ENCODE measurements around the gene TMX1.

TMX1 gene

GRCh38 chr14:51244591-51244990 lies 4.5 kb downstream of the TMX1 start:
- no peak for DNase-seq

GRCh38 chr14:51246032-51246431 lies 6.0 kb downstream of the TMX1 start:
- no peak for DNase-seq

DNA sequence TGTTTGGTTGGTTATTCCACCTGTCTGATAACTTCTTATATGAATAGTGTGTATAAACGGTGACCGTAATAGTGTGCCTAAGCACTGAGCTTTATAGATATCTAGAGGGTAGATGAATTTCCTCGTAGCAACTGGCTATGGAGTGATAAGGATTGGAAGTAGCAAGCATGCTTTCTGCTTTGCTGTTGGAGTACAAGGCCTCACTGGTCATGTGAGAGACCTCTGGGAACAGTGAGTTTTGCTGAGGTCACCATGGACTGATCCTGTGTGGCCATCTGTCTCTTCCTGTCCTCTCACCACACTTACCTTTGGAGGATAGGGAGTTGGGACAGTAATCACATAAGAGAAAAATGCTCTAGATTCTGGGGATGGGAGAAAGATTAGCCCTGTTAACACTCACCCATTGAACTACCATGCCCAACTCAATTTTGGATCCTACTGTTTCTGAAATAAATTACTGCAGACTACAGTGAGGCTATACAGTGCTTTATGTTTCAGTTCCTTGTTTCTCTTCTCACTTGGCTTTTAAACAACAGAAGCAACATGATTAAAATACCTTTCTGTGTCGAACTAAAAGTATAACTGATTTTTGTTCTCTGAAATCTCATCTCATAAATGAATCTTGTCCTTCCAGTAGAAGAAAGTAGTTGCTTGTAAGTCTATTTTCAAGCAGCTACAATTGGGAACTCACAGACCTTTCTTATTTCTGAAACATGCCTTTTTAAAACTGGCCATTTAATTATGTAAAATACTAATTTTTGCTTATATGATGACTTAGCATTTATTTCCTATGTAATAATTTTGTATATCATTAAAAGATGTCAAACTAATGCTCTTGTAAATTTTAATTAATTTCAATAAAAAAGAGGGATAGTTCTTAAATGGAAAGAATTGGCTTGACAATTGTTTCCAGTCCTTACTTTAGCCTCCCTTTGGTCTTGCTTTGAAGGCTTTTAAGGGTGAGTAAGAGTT lies 8.3 kb downstream of the TMX1 start:
- no peak for DNase-seq

- DNase-seq = no peak
Observed at GRCh38 chr14:51251486-51251885, 11.4 kb downstream of the TMX1 start.

DNA sequence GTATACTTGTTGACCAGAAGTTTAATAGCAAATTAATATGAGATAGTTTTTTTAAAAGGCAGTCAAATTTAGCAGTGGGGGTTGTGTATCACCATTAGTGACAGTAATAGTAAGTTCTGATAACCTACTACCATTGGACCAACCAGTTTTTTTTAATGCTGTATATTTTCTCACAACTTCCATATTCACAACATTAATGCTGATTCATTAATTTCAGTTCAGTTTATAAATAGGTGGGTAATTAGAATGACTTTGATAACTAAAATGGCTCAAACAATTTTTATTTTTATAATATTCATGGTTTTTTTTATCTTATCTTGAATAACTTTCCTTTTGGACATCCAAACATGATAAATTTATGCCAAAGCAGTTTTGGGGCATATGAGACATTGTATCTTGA lies 13.8 kb downstream of the TMX1 start:
- DNase-seq = no peak

DNA sequence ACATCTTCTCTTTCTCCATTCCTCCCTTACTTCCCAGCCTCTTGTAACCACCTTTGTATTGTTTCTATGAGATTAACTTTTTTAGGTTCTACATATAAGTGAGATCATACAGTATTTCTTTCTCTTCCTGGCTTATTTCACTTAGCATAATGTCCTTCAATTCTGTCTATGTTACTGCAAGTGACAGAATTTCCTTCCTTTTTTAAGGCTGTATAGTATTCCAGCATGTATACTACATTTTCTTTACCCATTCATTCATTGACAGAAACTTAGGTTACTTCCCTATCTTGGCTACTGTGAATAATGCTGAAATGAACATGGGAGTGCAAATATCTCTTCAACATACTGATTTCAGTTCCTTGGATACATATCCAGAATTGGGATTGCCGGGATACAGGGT lies 18.2 kb downstream of the TMX1 start:
- DNase-seq = no peak

- no peak for DNase-seq
Observed at GRCh38 chr14:51258788-51259187, 18.7 kb downstream of the TMX1 start.

- no peak for DNase-seq
Observed at GRCh38 chr14:51260225-51260624, 20.2 kb downstream of the TMX1 start.

- DNase-seq = no peak
Observed at GRCh38 chr14:51261151-51261550, 21.1 kb downstream of the TMX1 start.

DNA sequence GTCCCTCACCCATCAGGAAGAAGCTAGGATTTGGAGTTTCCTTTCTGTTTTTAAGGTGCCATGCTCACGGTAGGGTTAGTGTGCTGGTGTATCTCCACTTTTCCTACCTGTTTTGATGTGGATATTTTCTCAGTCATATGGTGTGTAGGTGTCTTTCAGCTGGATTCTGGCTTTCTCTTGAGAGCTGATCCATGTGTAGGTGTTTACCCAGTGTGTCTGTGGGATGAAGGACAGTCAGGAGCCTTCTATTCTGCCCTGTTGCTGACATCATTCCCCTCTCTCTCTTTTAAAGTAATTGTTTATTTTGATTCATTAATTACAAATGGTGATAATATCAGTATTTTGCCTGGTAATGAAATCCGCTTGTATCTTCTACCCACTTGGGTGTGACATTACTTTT lies 22.8 kb downstream of the TMX1 start:
- DNase-seq = no peak

DNA sequence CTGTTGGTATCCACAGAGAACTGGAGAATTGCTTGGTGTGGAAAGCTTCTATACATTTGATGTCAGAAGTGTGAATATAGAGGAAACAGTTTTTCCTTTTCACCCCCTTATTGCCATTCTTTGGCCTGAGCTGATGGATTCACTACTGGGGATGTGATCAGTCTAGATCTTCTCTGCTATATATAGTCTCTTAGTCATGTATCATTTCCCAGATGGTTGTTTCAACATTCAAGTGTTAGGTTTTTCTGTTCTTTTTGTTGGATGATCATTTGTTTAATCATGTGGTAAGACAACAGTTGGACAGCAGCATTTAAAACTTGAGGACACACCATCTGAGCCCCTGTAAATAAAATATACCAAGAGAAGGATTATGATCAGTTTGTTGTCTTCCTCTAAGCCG lies 29.6 kb downstream of the TMX1 start:
- no peak for DNase-seq

DNA sequence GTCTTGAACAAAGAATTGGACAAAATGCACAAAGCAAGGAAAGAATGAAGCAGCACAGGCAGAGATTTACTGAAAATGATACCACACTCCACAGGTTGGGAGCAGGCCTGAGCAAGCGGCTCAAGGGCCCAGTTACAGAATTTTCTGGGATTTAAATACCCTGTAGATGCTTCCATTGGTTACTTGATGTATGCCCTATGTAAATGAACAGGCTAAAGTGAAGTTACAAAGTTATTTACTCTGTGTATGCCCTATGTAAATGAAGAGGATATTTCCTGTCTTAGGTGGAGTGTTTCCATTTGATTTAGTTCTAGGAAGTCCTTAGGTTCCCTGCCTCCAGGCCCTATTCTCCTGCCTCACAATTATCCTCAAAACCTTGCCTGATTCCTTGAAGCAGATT lies 36.6 kb downstream of the TMX1 start:
- no peak for DNase-seq

GRCh38 chr14:51277753-51278415 lies 37.8 kb downstream of the TMX1 start:
- no peak for DNase-seq

- no peak for DNase-seq
Observed at GRCh38 chr14:51282517-51282916, 42.5 kb downstream of the TMX1 start.

- DNase-seq = peak; percentile 65
Observed at GRCh38 chr14:51283402-51284085, 43.5 kb downstream of the TMX1 start.

DNA sequence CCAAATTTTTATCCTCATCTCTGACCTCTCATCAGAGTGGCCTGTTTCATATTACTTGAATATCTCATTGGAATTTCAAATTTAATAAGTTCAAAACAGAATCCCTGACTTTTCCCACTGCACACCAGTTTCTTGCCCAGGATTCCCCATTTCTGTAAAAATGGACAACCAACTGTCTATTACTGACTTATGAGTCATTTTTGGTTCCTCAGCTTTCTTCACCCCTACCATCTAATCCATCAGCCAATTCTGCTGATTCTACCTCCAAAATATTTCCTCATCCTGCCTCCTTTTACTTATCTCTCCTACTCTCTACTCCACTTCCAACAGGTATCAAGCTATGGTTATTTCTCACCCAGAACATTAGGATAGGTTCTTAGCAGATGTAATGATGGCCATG lies 44.2 kb downstream of the TMX1 start:
- no peak for DNase-seq

DNA sequence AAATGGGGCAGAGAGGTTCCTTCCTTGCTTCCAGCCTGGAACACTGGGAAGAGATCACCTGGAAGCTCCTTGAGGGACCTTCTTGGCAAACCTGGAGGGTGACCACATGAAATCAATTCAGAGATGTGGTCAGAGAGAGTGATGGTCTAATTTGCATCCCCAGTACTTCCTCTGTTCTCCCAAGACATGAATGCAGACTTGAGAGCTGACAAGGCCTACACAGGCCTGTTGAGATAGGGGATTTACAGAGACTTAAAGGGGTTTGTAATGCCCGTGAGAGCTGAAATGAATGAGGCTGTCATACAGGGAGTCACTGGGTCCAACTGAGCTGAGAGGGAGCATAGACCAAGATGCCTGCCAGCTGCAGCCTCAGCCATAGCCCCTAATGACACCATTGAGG lies 45.1 kb downstream of the TMX1 start:
- no peak for DNase-seq

DNA sequence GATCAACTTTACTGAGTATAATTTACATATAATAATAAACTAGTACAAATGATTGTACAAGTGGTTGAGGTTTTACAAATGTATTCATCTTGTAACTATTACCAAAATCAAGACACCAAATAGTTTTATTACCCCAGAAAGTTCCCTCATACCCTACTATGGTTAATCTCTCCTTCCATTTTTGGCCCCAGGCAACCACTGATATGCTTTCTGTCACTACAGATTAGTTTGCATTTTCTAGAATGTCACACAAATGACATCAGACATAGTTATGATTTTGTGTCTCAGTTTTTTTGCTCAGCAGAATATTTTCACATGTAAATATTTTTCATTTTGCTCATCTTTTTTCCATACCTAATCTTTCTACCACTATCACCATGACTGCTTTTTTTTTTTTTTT lies 49.1 kb downstream of the TMX1 start:
- no peak for DNase-seq

GRCh38 chr14:51290132-51290531 lies 50.1 kb downstream of the TMX1 start:
- DNase-seq = no peak

GRCh38 chr14:51291016-51291415 lies 51.0 kb downstream of the TMX1 start:
- DNase-seq = no peak

- peak; percentile 12 for DNase-seq
Observed at GRCh38 chr14:51293149-51293911, 53.3 kb downstream of the TMX1 start.

DNA sequence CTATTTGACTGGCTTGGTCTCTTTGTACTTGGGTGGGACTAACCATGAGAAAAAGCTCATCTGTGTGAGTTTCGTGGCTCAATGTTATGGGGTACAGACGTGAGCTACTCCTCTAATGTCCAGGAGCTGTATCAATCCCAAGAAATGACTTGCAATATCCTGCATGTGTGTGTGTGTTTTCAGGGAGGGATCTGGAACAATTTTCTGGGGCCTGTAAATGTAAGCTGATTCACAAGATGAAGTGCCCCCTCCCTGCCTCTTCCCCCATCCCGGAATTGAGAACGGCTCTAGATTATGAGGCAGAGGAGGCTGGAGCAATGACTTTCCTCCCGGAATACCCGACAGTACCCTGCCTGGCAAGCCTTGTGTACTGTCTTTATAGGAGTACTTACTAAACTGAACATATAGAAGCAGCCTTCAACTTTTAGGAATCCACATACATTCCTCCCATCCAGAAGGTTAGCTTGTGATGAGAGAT lies 53.9 kb downstream of the TMX1 start:
- no peak for DNase-seq

All from midbrain (tissue), 1 donor.